ENCODE results near the gene RGS3.

DNA sequence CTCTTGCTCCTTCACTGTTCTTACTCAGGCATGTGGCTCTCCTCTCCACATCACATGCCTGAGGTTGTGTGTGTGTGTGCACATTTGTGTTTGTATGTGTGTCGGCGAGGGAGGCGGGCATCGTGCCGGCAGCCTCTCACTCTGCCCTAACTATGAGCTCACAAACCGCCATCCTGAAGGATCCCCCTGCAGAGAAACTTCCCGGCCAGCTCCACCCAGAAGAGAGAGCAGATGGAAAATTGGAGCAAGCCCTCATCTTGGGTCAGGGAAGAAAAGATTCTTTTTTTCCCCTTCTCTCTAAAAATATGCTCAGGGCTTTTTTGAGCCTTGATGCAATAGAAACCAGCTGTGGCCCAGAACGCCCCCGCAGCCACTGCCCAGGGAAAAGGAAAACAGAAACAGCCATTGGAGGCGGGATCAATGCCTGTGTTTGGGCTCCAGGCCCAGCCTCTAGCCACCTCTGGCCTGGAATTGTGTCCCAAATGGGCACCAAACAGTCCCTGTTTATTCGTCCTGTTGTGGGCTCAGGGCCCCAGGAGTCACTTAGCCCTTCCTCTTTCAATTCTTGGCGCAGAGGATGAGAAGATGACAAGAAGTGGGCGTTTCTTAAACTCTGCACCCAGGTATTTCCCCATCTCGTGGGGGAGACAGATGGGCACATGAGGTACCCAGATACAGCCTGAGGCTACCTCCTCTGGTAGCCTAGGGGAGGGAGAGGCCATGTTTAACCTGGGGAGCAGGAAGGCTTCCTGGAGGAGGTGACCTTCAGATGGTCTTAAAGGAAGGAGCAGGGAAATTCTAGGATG lies 151.5 kb downstream of the RGS3 start:
- TF ChIP-seq POLR2A (IDR thresholded peaks at IDR 0.05; ENCODE audit: low read length) (no peak), GATA1 (IDR thresholded peaks at IDR 0.05; ENCODE audit: low read depth, low read length) (no peak)

Measured in erythroblast (primary cell).